ENCODE measurements around the gene HPSE2. TPM values are rescaled to one million over a fixed set of nuclear protein-coding genes. Genes with fewer than 3 reads are reported as not detected.
A peak's percentile ranks its signal among the peaks of the same experiment; 100 is the strongest.

Gene HPSE2
- total and polyA plus RNA-seq, 2 experiments from 2014 or later, result not detected

DNA sequence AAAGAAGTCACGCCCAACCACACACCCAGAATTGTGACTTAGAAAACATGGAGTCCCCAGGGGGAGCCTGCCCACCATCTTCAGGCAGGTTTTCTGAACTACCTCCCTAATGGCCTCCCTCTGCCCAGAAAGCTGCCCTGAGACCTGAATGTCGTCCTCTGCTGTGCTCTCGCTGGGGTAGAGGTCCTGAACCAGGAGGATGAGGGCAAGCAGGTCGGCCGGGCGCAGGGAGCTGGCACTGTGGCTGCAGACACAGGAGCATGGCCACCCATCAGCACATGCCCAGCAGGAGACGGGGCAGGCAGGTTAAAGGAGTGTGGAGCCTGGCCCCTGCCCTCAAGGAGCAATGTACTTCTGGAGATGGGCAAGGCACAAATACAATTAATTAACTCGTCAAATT is 805.2 kb downstream of the HPSE2 start:
- Histone ChIP-seq H3K4me1 (ENCODE audit: insufficient read depth) (no peaks in the 10 kb centered on the region), H3K4me2 (ENCODE audit: unreplicated experiment) (no peak overlapping the region), H3F3A (ENCODE audit: insufficient read depth) (no peaks in the 10 kb centered on the region), H3K79me2 (ENCODE audit: insufficient read depth) (no peaks in the 10 kb centered on the region), H3K36me3 (ENCODE audit: low read depth) (peaks cover 31% of the 10 kb centered on the region), H3K27ac (no peak overlapping the region), H2AFZ (no peak overlapping the region), H3K4me3 (no peak overlapping the region), H3K9me3 (ENCODE audit: low read depth) (no peaks in the 10 kb centered on the region), H3K27me3 (replicated peaks; ENCODE audit: insufficient read depth) (no peaks in the 10 kb centered on the region), H4K20me1 (ENCODE audit: insufficient read depth) (no peaks in the 10 kb centered on the region), H3K9me2 (ENCODE audit: insufficient read depth) (no peaks in the 10 kb centered on the region), H3K9ac (no peak overlapping the region)
- no peak for DNase-seq
- 86 to 91% methylated on average over 8 of the region's 8 CpGs for WGBS, 2 experiments (ENCODE audit: low coverage in 1 of 2, low lambda C conversion rate in 2 of 2, missing lambda C conversion rate in 2 of 2)
- in situ Hi-C loops (cut with MboI), result no loop called here
- no peak for TF ChIP-seq EZH2phosphoT487 (IDR thresholded peaks at IDR 0.05; ENCODE audit: insufficient read depth, low read depth)
- TF ChIP-seq EZH2 (IDR thresholded peaks at IDR 0.05; ENCODE audit: insufficient read depth, poor library complexity, severe bottlenecking), result no peak

DNA sequence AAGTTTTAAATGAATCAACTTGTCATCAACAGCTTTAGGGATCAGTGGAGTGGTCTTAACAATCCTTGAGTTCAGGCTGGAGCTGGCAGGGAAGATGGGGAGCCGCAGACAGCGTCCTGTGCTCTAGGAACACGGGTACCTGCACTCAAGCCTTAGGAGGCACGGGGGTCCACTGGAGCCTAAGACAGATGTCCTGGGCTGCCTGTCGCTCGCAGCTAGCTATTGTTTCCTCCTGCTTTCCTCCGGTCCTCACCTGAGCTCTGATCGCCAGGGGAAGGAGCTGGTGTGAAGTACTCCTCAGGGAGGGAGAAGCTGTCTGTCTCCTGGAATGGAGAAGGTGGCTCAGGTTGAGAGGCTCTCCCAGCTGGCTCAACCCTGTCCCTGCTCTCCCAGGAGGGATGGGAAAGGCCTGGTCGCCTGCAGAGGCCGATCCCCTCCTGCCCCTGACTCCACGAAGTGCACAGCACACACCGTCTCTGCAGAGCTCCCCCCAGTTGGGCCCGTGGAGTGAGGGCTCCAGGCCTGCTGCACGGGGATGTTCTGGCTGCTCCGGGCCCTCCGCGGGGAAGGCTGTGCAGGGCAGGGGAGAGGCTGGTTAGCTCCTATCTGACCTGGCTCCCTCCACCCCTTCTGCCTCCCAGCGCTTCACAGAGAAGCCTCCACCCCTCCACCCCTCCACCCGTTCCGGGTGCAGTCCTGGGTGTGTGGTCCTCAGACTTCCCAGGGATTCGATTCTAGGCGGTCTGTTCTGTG is 806.2 kb downstream of the HPSE2 start:
- DNase-seq, result no peak
- Histone ChIP-seq H3K4me3 (no peak overlapping the region), H3K9ac (no peak overlapping the region), H2AFZ (no peak overlapping the region), H3F3A (ENCODE audit: insufficient read depth) (no peaks in the 10 kb centered on the region), H3K9me2 (ENCODE audit: insufficient read depth) (no peaks in the 10 kb centered on the region), H3K27ac (no peak overlapping the region), H3K4me2 (ENCODE audit: unreplicated experiment) (no peak overlapping the region), H3K27me3 (replicated peaks; ENCODE audit: insufficient read depth) (no peaks in the 10 kb centered on the region), H4K20me1 (ENCODE audit: insufficient read depth) (no peaks in the 10 kb centered on the region), H3K4me1 (ENCODE audit: insufficient read depth) (no peaks in the 10 kb centered on the region), H3K79me2 (ENCODE audit: insufficient read depth) (no peaks in the 10 kb centered on the region), H3K9me3 (ENCODE audit: low read depth) (no peaks in the 10 kb centered on the region), H3K36me3 (ENCODE audit: low read depth) (peaks cover 21% of the 10 kb centered on the region)
- in situ Hi-C loops (cut with MboI), result no loop called here
- WGBS, 2 experiments (ENCODE audit: low coverage in 1 of 2, low lambda C conversion rate in 2 of 2, missing lambda C conversion rate in 2 of 2), result 90% methylated on average over 22 of the region's 22 CpGs
- no peak for TF ChIP-seq EZH2phosphoT487 (IDR thresholded peaks at IDR 0.05; ENCODE audit: insufficient read depth, low read depth)
- no peak for TF ChIP-seq EZH2 (IDR thresholded peaks at IDR 0.05; ENCODE audit: insufficient read depth, poor library complexity, severe bottlenecking)

- Histone ChIP-seq H3F3A (ENCODE audit: insufficient read depth) (no peaks in the 10 kb centered on the region), H3K4me3 (no peak overlapping the region), H3K36me3 (ENCODE audit: low read depth) (peaks cover 9% of the 10 kb centered on the region), H3K9me2 (ENCODE audit: insufficient read depth) (no peaks in the 10 kb centered on the region), H3K79me2 (ENCODE audit: insufficient read depth) (no peaks in the 10 kb centered on the region), H3K27ac (no peak overlapping the region), H3K27me3 (replicated peaks; ENCODE audit: insufficient read depth) (no peaks in the 10 kb centered on the region), H3K9me3 (ENCODE audit: low read depth) (no peaks in the 10 kb centered on the region), H3K4me1 (ENCODE audit: insufficient read depth) (no peaks in the 10 kb centered on the region), H3K4me2 (ENCODE audit: unreplicated experiment) (no peak overlapping the region), H3K9ac (no peak overlapping the region), H4K20me1 (ENCODE audit: insufficient read depth) (no peaks in the 10 kb centered on the region), H2AFZ (no peak overlapping the region)
- in situ Hi-C loops (cut with MboI), result no loop called here
- DNase-seq, result no peak
- 85 to 97% methylated on average over 7 of the region's 7 CpGs for WGBS, 2 experiments (ENCODE audit: low coverage in 1 of 2, low lambda C conversion rate in 2 of 2, missing lambda C conversion rate in 2 of 2)
- TF ChIP-seq EZH2 (IDR thresholded peaks at IDR 0.05; ENCODE audit: insufficient read depth, poor library complexity, severe bottlenecking) (no peak), EZH2phosphoT487 (IDR thresholded peaks at IDR 0.05; ENCODE audit: insufficient read depth, low read depth) (no peak)
Observed at GRCh38 chr10:98427011-98427515, 808.6 kb downstream of the HPSE2 start.

DNA sequence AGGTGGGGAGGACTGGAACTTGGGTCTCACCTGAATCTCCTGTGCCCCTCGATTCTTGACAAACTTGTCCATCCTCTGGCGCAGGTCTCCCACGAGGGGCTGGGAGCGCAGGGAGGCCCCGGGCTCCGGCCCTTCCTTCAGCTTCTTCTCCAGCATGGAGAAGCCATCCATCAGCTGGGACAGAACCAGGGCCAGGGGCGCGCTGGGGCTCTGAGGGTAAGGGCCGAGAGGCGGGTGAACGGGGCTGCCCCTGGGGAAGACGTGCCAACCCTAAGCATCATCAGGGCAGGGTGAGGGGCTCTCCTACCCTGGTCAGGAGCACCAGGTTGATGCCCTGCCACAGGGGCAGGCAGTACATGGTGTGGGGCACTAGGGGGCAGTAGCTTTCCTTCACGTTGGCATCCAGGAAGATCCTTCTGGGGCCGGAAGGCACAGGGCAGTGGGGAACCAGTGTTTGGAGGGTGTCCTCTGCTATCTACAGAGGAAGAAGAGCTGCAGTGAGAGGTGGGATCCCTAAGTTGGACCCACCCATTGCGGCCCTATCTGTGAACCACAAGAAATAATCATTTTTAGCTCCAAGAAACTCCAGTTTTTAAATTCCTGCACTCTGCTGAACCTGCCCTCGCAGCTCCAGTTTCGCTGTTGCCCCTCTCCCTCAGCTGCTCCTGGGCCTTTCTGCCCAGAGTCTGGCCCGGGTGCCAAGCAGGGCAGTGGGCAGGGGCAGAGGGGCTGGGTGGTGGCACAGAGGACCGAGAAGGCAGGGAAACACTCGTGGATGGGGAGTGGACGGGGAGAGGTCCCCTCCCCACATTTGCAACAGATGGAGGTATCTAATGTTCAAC is 809.9 kb downstream of the HPSE2 start:
- H2AFZ ChIP-seq, result no peak overlapping the region

More for the DNA sequence above, 809.9 kb downstream of the HPSE2 start:
- peak; percentile 55 for DNase-seq
- Histone ChIP-seq H3K36me3 (ENCODE audit: low read depth) (peaks cover 3% of the 10 kb centered on the region; the same call in 1 of the 2 replicates), H3K4me2 (ENCODE audit: unreplicated experiment) (no peak overlapping the region), H3K79me2 (ENCODE audit: insufficient read depth) (no peaks in the 10 kb centered on the region), H3K9ac (no peak overlapping the region), H3K4me3 (no peak overlapping the region), H3K4me1 (ENCODE audit: insufficient read depth) (no peaks in the 10 kb centered on the region), H3K27ac (no peak overlapping the region), H3K9me2 (ENCODE audit: insufficient read depth) (no peaks in the 10 kb centered on the region), H3K27me3 (replicated peaks; ENCODE audit: insufficient read depth) (no peaks in the 10 kb centered on the region), H4K20me1 (ENCODE audit: insufficient read depth) (no peaks in the 10 kb centered on the region), H3F3A (ENCODE audit: insufficient read depth) (no peaks in the 10 kb centered on the region), H3K9me3 (ENCODE audit: low read depth) (no peaks in the 10 kb centered on the region)
- in situ Hi-C loops (cut with MboI), result no loop called here
- TF ChIP-seq EZH2 (IDR thresholded peaks at IDR 0.05; ENCODE audit: insufficient read depth, poor library complexity, severe bottlenecking), result no peak
- TF ChIP-seq EZH2phosphoT487 (IDR thresholded peaks at IDR 0.05; ENCODE audit: insufficient read depth, low read depth), result no peak
- WGBS, 2 experiments (ENCODE audit: low coverage in 1 of 2, low lambda C conversion rate in 2 of 2, missing lambda C conversion rate in 2 of 2), result 80 to 85% methylated on average over 19 to 21 of the region's 21 CpGs

Data from GM23248 (cell line).